H4 (cell line): Measurements from ENCODE around the gene TMEM89. TPM values are rescaled to one million over a fixed set of nuclear protein-coding genes. Genes with fewer than 3 reads are reported as not detected.

Source experiments
- DNase-seq: peaks from one replicate; pipeline ENCODE4 v3.0.0-alpha.2; 2015; ENCODE audit warnings: low spot score
- total RNA-seq: library from RNA; depleted of rRNA; stranded (reverse); fragments of >200 nt; shearing (Covaris generic); gene quantifications from 2 replicates; pipeline ENCODE4 v1.2.3, GENCODE V29; 2014; rRNA removed

TMEM89 gene
- total RNA-seq, 1 experiment from 2014 or later = not detected

GRCh38 chr3:48591436-48591835 is 30.1 kb downstream of the TMEM89 start:
- DNase-seq = no peak

DNA sequence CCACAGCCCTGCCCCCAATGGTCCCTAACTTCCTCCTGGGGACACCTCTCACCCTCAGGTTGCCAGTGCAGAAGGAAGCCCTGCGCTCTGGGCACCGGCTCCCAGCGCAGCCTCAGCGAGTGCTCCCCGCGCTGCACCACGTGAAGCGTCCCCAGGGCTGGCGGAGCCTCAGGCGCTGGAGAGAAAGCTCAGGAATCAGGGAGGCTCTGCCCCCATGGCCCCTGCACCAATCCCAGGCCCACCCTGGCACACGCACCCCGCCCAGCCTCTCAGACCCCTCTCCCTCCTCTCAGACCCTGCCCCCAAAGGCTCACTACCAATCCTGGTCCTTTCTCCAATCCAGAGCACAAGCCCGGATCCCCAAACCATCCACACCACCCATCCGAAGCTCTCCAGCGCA is 33.3 kb downstream of the TMEM89 start:
- no peak for DNase-seq

DNA sequence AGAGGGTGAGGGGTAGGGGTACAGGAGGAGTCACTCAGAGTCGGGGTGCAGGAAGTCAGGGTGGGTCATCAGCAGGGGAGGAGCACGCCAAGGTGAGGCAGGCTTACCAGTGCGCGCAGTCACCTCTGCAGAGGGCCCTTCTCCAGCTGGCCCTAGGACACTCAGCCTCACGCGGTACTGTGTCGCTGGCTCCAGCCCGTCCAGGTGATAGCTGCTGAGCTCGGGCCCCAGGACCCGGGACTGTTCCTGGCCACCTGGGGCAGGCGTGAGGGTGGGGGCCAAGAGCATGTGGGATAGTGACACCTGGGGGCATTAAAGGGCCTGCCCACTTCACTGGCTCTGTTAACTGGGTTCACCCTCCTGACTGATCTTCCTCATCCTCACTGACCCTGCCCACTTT is 33.9 kb downstream of the TMEM89 start:
- no peak for DNase-seq

- no peak for DNase-seq
Measured at GRCh38 chr3:48585411-48585810, 36.2 kb downstream of the TMEM89 start.

DNA sequence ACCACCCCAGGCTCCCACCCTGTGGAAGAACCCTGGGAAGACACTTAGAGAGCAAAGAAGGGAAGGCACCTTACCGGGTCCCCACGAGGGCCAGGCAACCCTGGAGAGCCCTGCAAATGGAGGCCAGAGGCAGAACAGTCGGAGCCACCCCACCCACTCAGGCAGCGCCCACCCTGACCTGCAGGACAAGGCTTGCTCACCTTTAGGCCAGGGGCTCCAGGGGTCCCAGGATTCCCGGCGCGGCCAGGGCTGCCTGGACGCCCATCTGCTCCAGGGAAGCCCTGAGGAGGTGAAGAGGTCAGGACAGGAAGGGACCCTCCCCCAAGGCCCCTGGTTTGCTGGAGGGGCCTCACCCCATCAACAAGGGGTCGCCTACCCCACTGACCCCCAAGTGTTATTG is 36.7 kb downstream of the TMEM89 start:
- DNase-seq = no peak

DNA sequence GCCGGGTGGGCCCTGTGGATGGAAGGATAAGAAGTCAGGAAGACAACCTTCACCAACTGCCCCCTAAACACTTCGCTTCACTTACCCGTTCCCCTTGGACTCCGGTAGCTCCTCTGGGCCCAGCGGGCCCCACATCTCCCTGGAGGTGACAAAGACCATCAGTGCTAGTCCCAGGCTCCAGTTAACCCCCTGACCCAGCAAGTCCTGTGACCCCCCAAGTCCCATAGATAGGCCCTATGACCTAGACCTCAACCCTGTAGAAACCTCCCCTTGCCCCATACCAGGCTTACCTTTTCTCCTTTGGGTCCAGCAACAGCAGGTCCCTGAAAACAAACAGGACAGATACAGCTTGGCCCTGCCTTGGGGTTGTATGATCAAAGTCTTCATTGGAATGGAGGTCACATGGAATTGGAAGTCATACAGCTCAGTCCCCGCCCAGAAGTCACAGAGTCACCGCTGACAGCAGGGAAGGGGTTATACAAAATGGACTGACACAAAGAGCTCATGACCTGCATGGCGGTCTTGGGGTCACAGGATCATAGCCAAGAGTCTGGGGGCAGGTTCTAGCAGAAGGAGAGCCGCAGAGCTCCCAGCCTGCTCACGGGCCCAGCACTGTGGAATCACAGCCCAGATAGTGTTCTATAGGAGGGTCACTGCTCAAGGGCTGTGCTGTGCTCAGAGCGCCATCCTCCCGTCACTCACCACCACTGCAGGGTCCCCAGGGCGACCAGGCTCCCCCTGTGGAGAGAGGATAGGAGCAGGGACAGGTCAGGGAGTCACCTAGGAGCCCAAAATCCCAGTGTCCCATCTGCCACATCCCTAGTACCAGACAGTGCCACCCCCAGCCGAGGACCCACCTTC is 39.7 kb downstream of the TMEM89 start:
- DNase-seq = no peak

- DNase-seq = no peak
Measured at GRCh38 chr3:48576647-48577046, 44.9 kb downstream of the TMEM89 start.

GRCh38 chr3:48575366-48575765 is 46.2 kb downstream of the TMEM89 start:
- no peak for DNase-seq

DNA sequence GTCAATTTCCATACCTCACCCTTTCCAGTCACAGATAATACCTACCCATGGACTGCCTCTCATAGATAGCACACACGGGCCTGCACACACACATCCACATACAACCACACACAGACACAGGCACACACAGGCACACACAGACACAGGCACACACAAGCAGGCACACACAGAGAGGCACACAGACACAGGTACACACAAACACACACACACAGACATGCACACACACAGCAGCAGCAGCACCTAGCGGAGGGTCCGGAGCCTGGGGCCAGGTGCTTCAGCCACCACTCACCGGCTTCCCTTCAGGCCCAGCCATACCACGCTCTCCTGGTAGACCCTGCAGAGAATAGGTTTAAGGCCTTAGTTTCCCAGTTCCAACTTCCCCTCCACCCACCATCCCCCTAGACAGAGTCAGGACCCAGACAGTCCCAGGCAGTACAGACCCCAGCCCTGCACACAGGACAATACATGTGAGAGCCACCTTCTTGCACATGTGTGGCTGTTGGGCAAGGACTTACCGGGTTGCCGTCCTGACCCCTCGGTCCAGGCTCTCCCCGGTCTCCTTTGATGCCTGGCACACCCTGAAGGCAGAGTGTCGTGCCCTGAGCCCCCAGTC is 47.5 kb downstream of the TMEM89 start:
- no peak for DNase-seq

GRCh38 chr3:48572517-48572916 is 49.1 kb downstream of the TMEM89 start:
- DNase-seq = no peak

DNA sequence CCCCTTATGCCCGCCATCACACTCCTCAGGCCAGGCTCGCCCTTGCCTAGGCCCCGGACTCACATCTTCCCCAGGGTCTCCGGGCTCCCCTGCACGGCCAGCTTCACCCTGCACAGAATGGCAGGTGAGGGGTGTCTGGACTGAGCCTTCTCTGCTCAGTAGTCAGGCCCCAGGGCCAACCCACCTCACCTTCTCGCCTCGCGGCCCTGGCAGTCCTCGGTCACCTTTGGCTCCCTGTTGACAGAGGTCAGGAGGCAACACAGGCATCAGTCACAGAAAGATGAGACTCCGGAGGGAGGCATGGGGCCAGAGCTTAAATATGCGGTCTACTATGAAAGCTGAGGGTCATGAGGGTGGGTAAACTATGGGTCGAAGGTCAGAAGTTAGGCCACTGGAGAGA is 49.6 kb downstream of the TMEM89 start:
- no peak for DNase-seq

Other genes starting within 250 kb of the TMEM89 start
- 0.08 TPM in 1 of 2 replicates, not detected in the other for gene FBXW12, start 249.6 kb downstream of the TMEM89 start, total RNA-seq
- gene PLXNB1, start 191.7 kb downstream of the TMEM89 start, total RNA-seq = 4.3 and 9.6 TPM in 2 replicates
- 23.3 and 28.6 TPM in 2 replicates for gene CCDC51, start 181.7 kb downstream of the TMEM89 start, total RNA-seq
- 502 and 627 TPM in 2 replicates for gene TMA7, start 181.5 kb downstream of the TMEM89 start, total RNA-seq
- 5.3 and 5.7 TPM in 2 replicates for gene ATRIP, start 175.0 kb downstream of the TMEM89 start, total RNA-seq
- gene SHISA5, start 117.6 kb downstream of the TMEM89 start, total RNA-seq = 100 and 108 TPM in 2 replicates
- 4.8 and 5.2 TPM in 2 replicates for gene PFKFB4, start 65.0 kb downstream of the TMEM89 start, total RNA-seq
- gene UCN2, start 58.0 kb downstream of the TMEM89 start, total RNA-seq = 0.29 and 0.56 TPM in 2 replicates
- gene COL7A1, start 26.4 kb downstream of the TMEM89 start, total RNA-seq = 6.8 and 7.0 TPM in 2 replicates
- 171 and 176 TPM in 2 replicates for gene UQCRC1, start 12.1 kb downstream of the TMEM89 start, total RNA-seq
- 7.8 and 9.6 TPM in 2 replicates for gene SLC26A6, start 13.7 kb upstream of the TMEM89 start, total RNA-seq
- gene CELSR3, start 41.1 kb upstream of the TMEM89 start, total RNA-seq = 3.0 and 3.1 TPM in 2 replicates
- 8.8 and 21.1 TPM in 2 replicates for gene NCKIPSD, start 64.1 kb upstream of the TMEM89 start, total RNA-seq
- gene IP6K2, start 95.5 kb upstream of the TMEM89 start, total RNA-seq = 41.4 and 53.8 TPM in 2 replicates
- gene PRKAR2A, start 226.1 kb upstream of the TMEM89 start, total RNA-seq = 10.0 and 10.2 TPM in 2 replicates